Measurements from ENCODE around the gene UNC13D.

DNA sequence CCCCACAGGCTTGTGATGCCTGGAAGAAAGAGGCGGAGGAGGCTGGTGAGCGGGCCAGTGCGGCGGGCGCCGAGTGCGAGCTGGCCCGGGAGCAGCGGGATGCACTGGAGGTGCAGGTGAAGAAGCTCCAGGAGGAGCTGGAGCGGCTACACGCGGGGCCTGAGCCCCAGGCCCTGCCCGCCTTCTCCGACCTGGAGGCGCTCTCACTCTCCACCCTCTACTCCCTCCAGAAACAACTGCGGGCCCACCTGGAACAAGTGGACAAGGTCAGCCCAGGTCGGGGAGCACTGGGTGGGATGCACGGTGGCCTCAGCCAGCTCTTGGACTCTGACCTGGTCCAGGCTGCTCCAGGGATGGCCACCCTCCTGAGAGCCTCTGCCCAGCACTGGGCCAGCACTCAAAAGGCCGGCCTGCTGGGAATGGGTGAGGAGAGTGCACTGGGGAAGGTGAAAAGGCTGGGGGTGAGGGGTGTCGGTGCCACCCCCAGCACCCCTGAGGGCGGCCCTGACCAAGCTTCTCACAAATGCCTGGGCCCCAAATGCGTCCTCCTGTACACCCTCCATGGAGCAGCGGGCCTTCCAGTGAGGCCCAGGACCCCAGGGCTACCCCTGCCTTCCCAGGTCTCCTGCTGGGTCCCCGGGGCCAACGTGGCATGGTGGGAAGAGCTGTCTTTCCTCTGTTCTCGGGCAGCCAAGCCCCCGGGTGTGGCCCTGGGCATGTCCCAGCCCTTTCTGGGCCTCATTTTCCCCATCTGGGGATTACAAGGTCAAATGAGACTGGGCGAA, 20.8 kb downstream of the UNC13D start:
- TF ChIP-seq, protein P1, sequence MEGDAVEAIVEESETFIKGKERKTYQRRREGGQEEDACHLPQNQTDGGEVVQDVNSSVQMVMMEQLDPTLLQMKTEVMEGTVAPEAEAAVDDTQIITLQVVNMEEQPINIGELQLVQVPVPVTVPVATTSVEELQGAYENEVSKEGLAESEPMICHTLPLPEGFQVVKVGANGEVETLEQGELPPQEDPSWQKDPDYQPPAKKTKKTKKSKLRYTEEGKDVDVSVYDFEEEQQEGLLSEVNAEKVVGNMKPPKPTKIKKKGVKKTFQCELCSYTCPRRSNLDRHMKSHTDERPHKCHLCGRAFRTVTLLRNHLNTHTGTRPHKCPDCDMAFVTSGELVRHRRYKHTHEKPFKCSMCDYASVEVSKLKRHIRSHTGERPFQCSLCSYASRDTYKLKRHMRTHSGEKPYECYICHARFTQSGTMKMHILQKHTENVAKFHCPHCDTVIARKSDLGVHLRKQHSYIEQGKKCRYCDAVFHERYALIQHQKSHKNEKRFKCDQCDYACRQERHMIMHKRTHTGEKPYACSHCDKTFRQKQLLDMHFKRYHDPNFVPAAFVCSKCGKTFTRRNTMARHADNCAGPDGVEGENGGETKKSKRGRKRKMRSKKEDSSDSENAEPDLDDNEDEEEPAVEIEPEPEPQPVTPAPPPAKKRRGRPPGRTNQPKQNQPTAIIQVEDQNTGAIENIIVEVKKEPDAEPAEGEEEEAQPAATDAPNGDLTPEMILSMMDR (IDR thresholded peaks at IDR 0.05): no peak
- TF ChIP-seq POLR2A (IDR thresholded peaks at IDR 0.05) (no peak), POLR2AphosphoS5 (IDR thresholded peaks at IDR 0.05) (no peak)
